Cardiac ventricle fibroblast (primary cell): Measurements from ENCODE around the gene GRIN3B. TPM values are rescaled to one million over a fixed set of nuclear protein-coding genes. Genes with fewer than 3 reads are reported as not detected.

Experiments used
- total RNA-seq: library from RNA; depleted of rRNA; stranded (reverse); fragments of >200 nt; gene quantifications from 2 replicates; pipeline ENCODE4 v1.2.3, GENCODE V29; 2015

Gene GRIN3B
- 0.88 and 1.2 TPM in 2 replicates for total RNA-seq

GRCh38 chr19:1000095-1000494 is at the start of gene GRIN3B:
Gene GRIN3B (plus strand): TSS chr19:1000419. CDS start chr19:1000438, 19 bp downstream.

DNA sequence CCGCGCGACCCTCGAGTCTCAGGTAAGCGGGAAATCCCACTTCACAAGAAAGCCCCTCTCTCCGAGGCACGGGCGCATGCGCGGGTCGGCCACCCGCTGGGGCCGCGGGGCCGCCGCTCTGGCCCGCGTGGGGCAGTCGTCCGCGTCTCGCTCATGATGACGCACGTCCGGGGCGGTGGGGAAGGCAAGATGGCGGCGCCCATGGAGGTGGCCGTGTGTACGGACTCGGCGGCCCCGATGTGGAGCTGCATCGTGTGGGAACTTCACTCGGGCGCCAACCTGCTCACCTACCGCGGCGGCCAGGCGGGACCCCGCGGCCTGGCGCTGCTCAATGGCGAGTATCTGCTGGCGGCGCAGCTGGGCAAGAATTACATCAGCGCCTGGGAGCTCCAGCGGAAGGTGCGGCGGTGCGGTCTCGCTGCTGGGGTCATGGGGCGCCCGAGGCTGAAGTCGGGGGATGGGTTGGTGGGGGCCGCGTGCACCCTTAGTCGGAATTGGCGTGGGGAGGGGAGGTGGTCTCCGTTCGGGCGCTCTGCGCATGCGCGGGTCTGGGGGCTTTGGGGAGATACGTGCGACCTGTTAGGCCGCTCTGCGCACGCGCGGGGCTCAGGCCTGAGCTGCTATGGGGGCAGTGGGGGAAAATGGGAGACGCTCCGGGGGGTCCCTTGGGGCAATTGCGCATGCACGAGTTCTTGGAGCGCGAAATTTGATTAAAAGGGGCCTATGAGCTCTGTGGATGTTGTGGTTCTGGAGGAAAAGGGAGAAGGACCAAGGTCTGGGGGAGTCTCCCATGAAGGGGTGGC is 15.9 kb upstream of the GRIN3B start, which contains the start of gene WDR18:
Gene WDR18 (plus strand): TSS at position 181 of the 803 bp plus-strand sequence. CDS start 9 bp downstream, at position 190.

DNA sequence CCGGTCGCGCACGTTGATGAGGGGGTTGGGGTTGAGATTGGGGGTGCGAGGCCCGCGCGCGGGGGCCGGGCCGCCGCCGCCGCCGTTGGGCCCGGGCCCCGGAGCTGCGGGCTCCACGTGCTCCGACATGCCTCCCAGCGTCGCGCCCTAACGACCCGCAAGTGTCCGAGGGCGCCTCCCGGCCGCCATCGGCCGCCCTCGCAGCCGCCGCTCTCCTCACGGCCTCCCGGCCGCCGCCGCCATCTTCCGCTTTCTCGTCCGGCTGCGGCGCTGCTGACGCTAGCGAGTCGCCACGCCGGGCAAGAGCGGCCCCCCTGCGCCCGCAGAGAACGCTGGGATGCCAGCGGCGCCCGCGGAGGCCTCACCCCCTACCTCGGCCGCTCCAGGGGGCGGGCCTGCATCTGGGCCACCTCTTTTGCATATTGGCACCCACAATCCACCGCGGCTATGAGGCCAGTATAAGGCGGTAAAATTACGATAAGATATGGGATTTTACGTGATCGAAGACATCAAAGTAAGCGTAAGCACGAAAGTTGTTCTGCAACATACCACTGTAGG is 20.7 kb downstream of the GRIN3B start, which contains the start of gene TMEM259:
Gene TMEM259 (minus strand): TSS at position 256 of the 558 bp plus-strand sequence. CDS start 127 bp downstream, at position 129.

DNA sequence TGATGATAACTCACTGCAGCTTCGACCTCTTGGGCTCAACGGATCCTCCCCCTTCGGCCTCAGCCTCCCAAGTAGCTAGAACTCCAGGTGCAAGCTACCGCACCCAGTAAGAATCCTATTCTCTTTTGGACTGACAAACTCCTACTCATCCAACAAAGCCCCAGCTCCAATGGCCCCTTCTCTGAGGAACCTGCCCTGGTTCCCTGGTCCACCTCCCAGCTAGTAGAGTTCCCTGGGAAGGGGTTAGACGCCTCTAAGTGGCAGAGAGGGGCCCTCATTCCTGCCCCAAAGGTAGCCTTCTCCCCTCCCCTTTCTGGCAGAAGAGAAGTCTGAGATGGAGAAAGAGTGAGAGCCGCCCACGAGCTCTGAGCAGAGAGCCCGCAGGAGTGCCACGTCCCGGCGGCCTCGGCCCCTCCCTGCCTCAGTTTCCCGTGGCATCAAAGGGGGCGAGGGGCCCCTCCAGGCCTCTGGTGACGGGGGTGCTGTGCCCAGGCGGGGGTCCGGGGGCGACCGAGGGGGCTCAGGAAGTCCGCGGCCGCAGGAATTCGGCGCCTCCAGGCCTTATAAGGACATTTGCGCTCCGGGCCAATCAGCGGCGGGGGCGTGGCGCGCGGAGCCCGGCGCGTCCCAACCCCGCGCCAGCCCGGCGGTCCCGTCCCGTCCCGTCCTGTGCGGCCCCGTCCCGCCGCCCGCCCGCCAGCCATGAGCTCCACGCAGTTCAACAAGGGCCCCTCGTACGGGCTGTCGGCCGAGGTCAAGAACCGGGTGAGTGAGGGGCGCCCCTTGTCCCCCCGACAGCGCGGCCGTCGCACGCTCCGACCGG is 26.0 kb downstream of the GRIN3B start, which contains the start of gene CNN2:
Gene CNN2 (plus strand): TSS at position 649 of the 823 bp plus-strand sequence. CDS start 54 bp downstream, at position 703.

GRCh38 chr19:1039646-1040475 is 39.6 kb downstream of the GRIN3B start, which contains the start of gene ABCA7:
Gene ABCA7 (plus strand): TSS chr19:1040107. CDS start chr19:1041362, 1,255 bp downstream.

Other genes with a start within 250 kb of the GRIN3B start
- not detected in 2 replicates for gene MISP, start 249.3 kb upstream of the GRIN3B start, total RNA-seq
- gene PTBP1, start 203.0 kb upstream of the GRIN3B start, total RNA-seq: 139 and 147 TPM in 2 replicates
- 0.10 and 0.44 TPM in 2 replicates for gene PLPPR3, start 178.5 kb upstream of the GRIN3B start, total RNA-seq
- not detected in 2 replicates for gene AZU1, start 172.6 kb upstream of the GRIN3B start, total RNA-seq
- not detected in 2 replicates for gene PRTN3, start 159.4 kb upstream of the GRIN3B start, total RNA-seq
- gene ELANE, start 148.1 kb upstream of the GRIN3B start, total RNA-seq: 4.6 and 5.4 TPM in 2 replicates
- 1,761 and 1,927 TPM in 2 replicates for gene CFD, start 140.8 kb upstream of the GRIN3B start, total RNA-seq
- gene MED16, start 107.2 kb upstream of the GRIN3B start, total RNA-seq: 30.8 and 34.1 TPM in 2 replicates
- not detected in 2 replicates for gene RNU6-9, start 106.9 kb upstream of the GRIN3B start, total RNA-seq
- 42.6 and 50.5 TPM in 2 replicates for gene R3HDM4, start 87.2 kb upstream of the GRIN3B start, total RNA-seq
- not detected in 2 replicates for gene KISS1R, start 83.1 kb upstream of the GRIN3B start, total RNA-seq
- 2.6 and 4.9 TPM in 2 replicates for gene ARID3A, start 74.4 kb upstream of the GRIN3B start, total RNA-seq
- 25.3 and 36.2 TPM in 2 replicates for gene WDR18, start 16.1 kb upstream of the GRIN3B start, total RNA-seq
- gene TMEM259, start 20.7 kb downstream of the GRIN3B start, total RNA-seq: 99.7 and 104 TPM in 2 replicates
- gene RNU6-2, start 21.1 kb downstream of the GRIN3B start, total RNA-seq: not detected in 2 replicates
- 149 and 154 TPM in 2 replicates for gene CNN2, start 26.2 kb downstream of the GRIN3B start, total RNA-seq
- 2.7 and 3.6 TPM in 2 replicates for gene ABCA7, start 39.7 kb downstream of the GRIN3B start, total RNA-seq
- 0.37 and 0.39 TPM in 2 replicates for gene ARHGAP45, start 66.7 kb downstream of the GRIN3B start, total RNA-seq
- 191 and 315 TPM in 2 replicates for gene POLR2E, start 95.0 kb downstream of the GRIN3B start, total RNA-seq
- gene GPX4, start 103.6 kb downstream of the GRIN3B start, total RNA-seq: 470 and 535 TPM in 2 replicates
- gene SBNO2, start 173.8 kb downstream of the GRIN3B start, total RNA-seq: 37.6 and 40.9 TPM in 2 replicates
- gene STK11, start 205.4 kb downstream of the GRIN3B start, total RNA-seq: 47.5 and 52.5 TPM in 2 replicates
- 1.4 and 2.3 TPM in 2 replicates for gene CBARP, start 237.6 kb downstream of the GRIN3B start, total RNA-seq
- gene ATP5F1D, start 241.3 kb downstream of the GRIN3B start, total RNA-seq: 89.8 and 122 TPM in 2 replicates
- 46.7 and 59.6 TPM in 2 replicates for gene MIDN, start 248.2 kb downstream of the GRIN3B start, total RNA-seq